Fibroblast of pulmonary artery (primary cell): Measurements from ENCODE around the gene ETDB.

Experiments used
- DNase-seq: peaks from one replicate; pipeline ENCODE4 v3.0.0-alpha.2; 2010; ENCODE audit warnings: low read depth
- H3K4me3 ChIP-seq: replicated peaks from 2 replicates; pipeline ENCODE4 v1.5.1; 2011; ENCODE audit warnings: low read depth, mild to moderate bottlenecking, control low read depth, low read length, moderate library complexity
- CTCF ChIP-seq: IDR thresholded peaks from 2 replicates; pipeline ENCODE4 v1.5.1; 2011; ENCODE audit warnings: mild to moderate bottlenecking, control low read depth, low read length, inconsistent platforms; ENCODE audit errors: missing control alignments

Gene ETDB

GRCh38 chrX:135081693-135082404, 38.5 kb downstream of the ETDB start:
- DNase-seq: no peak
- TF ChIP-seq CTCF: no peak
- no peak overlapping the region for H3K4me3 ChIP-seq
